Stimulated activated CD4-positive, alpha-beta T cell treated with anti-CD3 and anti-CD28 coated beads, TNF-alpha, amount 100 ng/mL, for 48 hours (primary cell): ENCODE results near the gene ARHGEF1.

Source experiments
- DNase-seq, 3 donors: peaks; one replicate each; pipeline ENCODE4 v3.0.0-alpha.2; 2020; ENCODE audit warnings: low read depth in 3 of 3

The ARHGEF1 gene

DNA sequence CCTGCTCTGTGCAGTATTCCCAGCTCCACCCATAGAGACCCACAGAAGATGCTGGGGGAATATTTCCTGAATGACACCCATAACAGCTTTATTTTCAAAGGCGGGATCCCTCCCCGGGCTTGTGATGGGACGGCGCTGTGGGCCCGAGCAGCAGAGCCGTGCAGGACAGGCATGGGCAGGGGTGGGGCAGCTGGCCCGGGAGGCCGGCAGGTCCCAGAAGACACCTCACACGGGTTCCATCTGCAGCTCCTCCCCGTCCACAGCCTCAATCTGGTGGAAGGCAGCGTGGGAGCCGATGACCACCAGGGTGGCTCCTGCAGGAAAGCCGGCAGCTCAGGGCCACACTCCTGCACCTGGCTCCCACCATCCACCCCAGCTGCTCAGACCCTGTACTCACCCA is 73.6 kb downstream of the ARHGEF1 start:
- DNase-seq = no peak
